IMR-90 (cell line): ENCODE measurements around the gene ACSBG1. TPM values are rescaled to one million over a fixed set of nuclear protein-coding genes. Genes with fewer than 3 reads are reported as not detected.

ENCODE experiments used
- ATAC-seq: fragments of 200-7000 bp; cut with Tn5 transposase; 2 replicates; pipeline ENCODE4 v1.9.1; 2020; ENCODE audit warnings: low read depth, mild to moderate bottlenecking, moderate library complexity
- BruUV-seq: library from RNA; stranded (reverse); fragments of 400-500 nt; replicated peaks from 2 replicates; lab custom pipeline; 2021; lab: Mats Ljungman, UMichigan
- CTCF ChIA-PET: fragments of 300-600 bp; formaldehyde crosslinking; extraction: SDS; loops from one replicate; lab custom pipeline; 2021; ENCODE audit warnings: antibody characterized with exemption; lab: Yijun Ruan, JAX
- POLR2A ChIA-PET: fragments of 300-600 bp; sonication (Branson Sonifier 250); formaldehyde crosslinking; loops from one replicate; lab custom pipeline; 2022; ENCODE audit warnings: antibody characterized with exemption; ENCODE audit not compliant: unreplicated experiment; lab: Charles Lee
- DNase-seq: peaks from one replicate; pipeline ENCODE4 v3.0.0; 2013
- H2AFZ ChIP-seq: replicated peaks from 2 replicates; pipeline ENCODE3; 2013; ENCODE audit warnings: low read length, mild to moderate bottlenecking; ENCODE audit not compliant: poor library complexity
- H2AK5ac ChIP-seq: 2 replicates; pipeline ENCODE4 v1.6.1; 2013; ENCODE audit warnings: low read depth, low read length, inconsistent platforms
- H2AK9ac ChIP-seq: replicated peaks from 2 replicates; pipeline ENCODE3; 2013; ENCODE audit warnings: mild to moderate bottlenecking, low read depth, low read length, moderate library complexity; ENCODE audit not compliant: poor library complexity
- H2BK120ac ChIP-seq: 2 replicates; pipeline ENCODE4 v1.6.1; 2013; ENCODE audit warnings: low read depth, low read length, inconsistent platforms
- H2BK15ac ChIP-seq: 3 replicates; pipeline ENCODE4 v1.6.1; 2013; ENCODE audit warnings: low read depth, low read length, inconsistent platforms
- H2BK20ac ChIP-seq: 2 replicates; pipeline ENCODE4 v1.6.1; 2013; ENCODE audit warnings: low read depth, mild to moderate bottlenecking, inconsistent platforms, low read length, moderate library complexity
- H2BK5ac ChIP-seq: 2 replicates; pipeline ENCODE4 v1.6.1; 2013; ENCODE audit warnings: mild to moderate bottlenecking, low read depth, low read length, inconsistent platforms; ENCODE audit not compliant: poor library complexity, severe bottlenecking
- H3K14ac ChIP-seq: replicated peaks from 2 replicates; pipeline ENCODE4 v1.6.1; 2013; ENCODE audit warnings: low read depth, low read length, inconsistent platforms
- H3K18ac ChIP-seq: 2 replicates; pipeline ENCODE4 v1.6.1; 2013; ENCODE audit warnings: low read depth, low read length, control low read depth
- H3K23ac ChIP-seq: 2 replicates; pipeline ENCODE4 v1.6.1; 2013; ENCODE audit warnings: low read depth, low read length, inconsistent platforms
- H3K27ac ChIP-seq: 2 replicates; pipeline ENCODE4 v1.5.1; 2013; ENCODE audit warnings: mild to moderate bottlenecking, control low read depth, low read length; ENCODE audit not compliant: insufficient read depth
- H3K27me3 ChIP-seq: 2 replicates; pipeline ENCODE4 v1.6.1; 2013; ENCODE audit warnings: low read length; ENCODE audit not compliant: control insufficient read depth, insufficient read depth
- H3K36me3 ChIP-seq: 2 replicates; pipeline ENCODE4 v1.6.1; 2013; ENCODE audit warnings: low read length, mixed read lengths; ENCODE audit not compliant: control insufficient read depth, insufficient read depth
- H3K4ac ChIP-seq: 2 replicates; pipeline ENCODE4 v1.6.1; 2013; ENCODE audit warnings: low read depth, low read length, inconsistent platforms
- H3K4me1 ChIP-seq: 2 replicates; pipeline ENCODE4 v1.6.1; 2013; ENCODE audit warnings: low read length, mixed read lengths; ENCODE audit not compliant: control insufficient read depth, insufficient read depth
- H3K4me2 ChIP-seq: 2 replicates; pipeline ENCODE4 v1.6.1; 2013; ENCODE audit warnings: low read depth, mild to moderate bottlenecking, control low read depth, low read length, moderate library complexity
- H3K4me3 ChIP-seq: 2 replicates; pipeline ENCODE4 v1.5.1; 2013; ENCODE audit warnings: low read depth, mild to moderate bottlenecking, control low read depth, low read length, moderate library complexity; ENCODE audit not compliant: insufficient read depth
- H3K56ac ChIP-seq: 2 replicates; pipeline ENCODE4 v1.6.1; 2013; ENCODE audit warnings: low read length, inconsistent platforms; ENCODE audit not compliant: insufficient read depth; ENCODE audit errors: extremely low read depth
- H3K79me1 ChIP-seq, 2 experiments: 2 replicates each; pipeline ENCODE4 v1.6.1; 2013; ENCODE audit warnings: low read length in 2 of 2, inconsistent platforms in 1 of 2, low read depth in 1 of 2
- H3K9ac ChIP-seq: 2 replicates; pipeline ENCODE4 v1.6.1; 2013; ENCODE audit warnings: low read depth, low read length, control low read depth
- H3K9me1 ChIP-seq: 2 replicates; pipeline ENCODE4 v1.6.1; 2013; ENCODE audit warnings: low read length, inconsistent platforms; ENCODE audit not compliant: insufficient read depth
- H3K9me3 ChIP-seq: 2 replicates; pipeline ENCODE4 v1.6.1; 2013; ENCODE audit warnings: low read length; ENCODE audit not compliant: control insufficient read depth, insufficient read depth
- H4K20me1 ChIP-seq: 2 replicates; pipeline ENCODE4 v1.6.1; 2013; ENCODE audit warnings: low read length, inconsistent platforms; ENCODE audit not compliant: insufficient read depth
- H4K5ac ChIP-seq: 2 replicates; pipeline ENCODE4 v1.6.1; 2013; ENCODE audit warnings: mild to moderate bottlenecking, low read depth, low read length, control low read depth
- H4K8ac ChIP-seq, 2 experiments: 2 replicates each; pipeline ENCODE4 v1.6.1; 2013; ENCODE audit warnings: low read depth in 2 of 2, low read length in 2 of 2, control low read depth in 1 of 2, inconsistent platforms in 1 of 2
- H4K91ac ChIP-seq: 2 replicates; pipeline ENCODE4 v1.6.1; 2013; ENCODE audit warnings: low read depth, low read length, inconsistent platforms; ENCODE audit not compliant: insufficient read depth
- BHLHE40 ChIP-seq: fragments of 150-350 bp; IDR thresholded peaks from 2 replicates; pipeline ENCODE4 v1.6.1; 2016; ENCODE audit warnings: mild to moderate bottlenecking, low read depth, low read length
- ELK1 ChIP-seq: fragments of 150-350 bp; IDR thresholded peaks from 2 replicates; pipeline ENCODE4 v1.6.1; 2016; ENCODE audit warnings: low read depth, mild to moderate bottlenecking, low read length, moderate library complexity, borderline replicate concordance
- FOS ChIP-seq: fragments of 150-350 bp; IDR thresholded peaks from 2 replicates; pipeline ENCODE4 v1.6.1; 2016; ENCODE audit warnings: low read depth, low read length
- MXI1 ChIP-seq: IDR thresholded peaks from 2 replicates; pipeline ENCODE4 v1.6.1; 2012; ENCODE audit warnings: low read depth, mild to moderate bottlenecking, low read length, moderate library complexity, borderline replicate concordance
- NFE2L2 ChIP-seq: fragments of 150-350 bp; IDR thresholded peaks from 2 replicates; pipeline ENCODE4 v1.6.1; 2016; ENCODE audit warnings: low read depth, mild to moderate bottlenecking, low read length
- RCOR1 ChIP-seq: IDR thresholded peaks from 2 replicates; pipeline ENCODE4 v1.6.1; 2012; ENCODE audit warnings: mild to moderate bottlenecking, low read length, improper control_type of control experiment; ENCODE audit not compliant: insufficient replicate concordance
- RFX5 ChIP-seq: IDR thresholded peaks from 2 replicates; pipeline ENCODE4 v1.8.0; 2012; ENCODE audit warnings: low read depth, mild to moderate bottlenecking, low read length, moderate library complexity
- SMC3 ChIP-seq: fragments of 150-350 bp; IDR thresholded peaks from 2 replicates; pipeline ENCODE4 v1.6.1; 2016; ENCODE audit warnings: low read depth, mild to moderate bottlenecking, antibody characterized with exemption, low read length, moderate library complexity
- USF2 ChIP-seq: fragments of 150-350 bp; IDR thresholded peaks from 2 replicates; pipeline ENCODE4 v1.6.1; 2017; ENCODE audit warnings: mild to moderate bottlenecking, antibody characterized with exemption, low read length, low read depth
- WGBS, 2 experiments: methylation state at CpG; one replicate each; pipeline versions ENCODE4 v1.1.5 to v1.1.7; 2013; ENCODE audit warnings: missing lambda C conversion rate in 2 of 2; ENCODE audit not compliant: insufficient read length in 1 of 2; ENCODE audit errors: extremely low coverage in 2 of 2; 5-methylcytosine and 5-hydroxymethylcytosine counted together
- dilution Hi-C: fragments of 300-500 bp; cut with HindIII; formaldehyde crosslinking; loops from one replicate; pipeline ENCODE4 v1.14.3; 2018; ENCODE audit warnings: low sequenced_read_pairs; ENCODE audit not compliant: unreplicated experiment
- in situ Hi-C: fragments of 300-500 bp; cut with MboI; formaldehyde crosslinking; loops from 3 replicates; pipeline ENCODE4 v1.14.3; 2019; ENCODE audit warnings: low sequenced_read_pairs, inconsistent platforms, mixed read lengths
- intact Hi-C: fragments of 100-400 bp; cut with micrococcal nuclease; formaldehyde crosslinking; loops from 2 replicates; pipeline ENCODE4 v1.10.0; 2022
- polyA plus RNA-seq, 3 experiments: library from polyadenylated mRNA; depleted of rRNA; stranded (reverse); fragments of >200 nt; gene quantifications; 2 replicates each; pipeline ENCODE4 v1.2.3, GENCODE V29; 2012; ENCODE audit warnings: low replicate concordance in 1 of 3
- total RNA-seq: library from RNA; depleted of rRNA; stranded (reverse); fragments of >200 nt; gene quantifications from 2 replicates; pipeline ENCODE4 v1.2.3, GENCODE V29; 2012

ACSBG1 gene
- total and polyA plus RNA-seq, 2 of the 4 experiments (the other 2 are of a cell fraction) = 0.02 TPM; not detected in 1

GRCh38 chr15:78211189-78211921 is 23.0 kb downstream of the ACSBG1 start:
- DNase-seq = no peak
- Histone ChIP-seq H2BK20ac (no peak overlapping the region), H3K56ac (no peak overlapping the region), H4K5ac (no peak overlapping the region), H3K27ac (no peak overlapping the region), H2BK15ac (no peak overlapping the region), H3K9me3 (no peaks in the 10 kb centered on the region), H2AFZ (no peak overlapping the region), H3K9me1 (peaks cover 3% of the 10 kb centered on the region; the same call in 1 of the 2 replicates), H3K4me3 (no peak overlapping the region), H3K27me3 (peaks cover 9% of the 10 kb centered on the region), H2AK9ac (no peak overlapping the region), H4K8ac (no peak overlapping the region), H3K9ac (no peak overlapping the region), H3K18ac (no peak overlapping the region), H4K20me1 (no peaks in the 10 kb centered on the region), H3K36me3 (no peaks in the 10 kb centered on the region), H2BK5ac (no peak overlapping the region), H3K23ac (no peak overlapping the region), H3K4me2 (no peak overlapping the region), H4K91ac (no peak overlapping the region), H3K14ac (no peak overlapping the region), H2BK120ac (no peak overlapping the region), H3K4me1 (peaks cover 6% of the 10 kb centered on the region; the same call in 1 of the 2 replicates), H3K4ac (no peak overlapping the region; the same call in 1 of the 2 replicates), H3K79me1 (no peaks in the 10 kb centered on the region), H2AK5ac (no peak overlapping the region)
- WGBS, 2 experiments = 83% methylated on average over 1 of the region's 12 CpGs; no CpG with 5 or more reads in 1 of the 2 experiments
- intact Hi-C loops (no loop called here), dilution Hi-C loops (no loop called here), in situ Hi-C loops (no loop called here)
- ChIA-PET CTCF (no interaction called here), POLR2A (no interaction called here)
- BruUV-seq = no TSS peak
- TF ChIP-seq FOS (no peak), RCOR1 (no peak), BHLHE40 (no peak), USF2 (no peak), NFE2L2 (no peak), MXI1 (no peak), RFX5 (no peak), SMC3 (no peak), ELK1 (no peak)
- no peak for ATAC-seq
